HepG2 (cell line): ENCODE results near the gene ZBTB46. TPM values are rescaled to one million over a fixed set of nuclear protein-coding genes. Genes with fewer than 3 reads are reported as not detected.
A peak's percentile ranks its signal among the peaks of the same experiment; 100 is the strongest.

Experiments used
- FOSL2 ChIP-seq: sonication (generic); formaldehyde crosslinking; IDR thresholded peaks from 2 replicates; pipeline ENCODE4 v1.4.0; 2020; ENCODE audit warnings: missing genetic modification reagents
- GPN1 ChIP-seq: sonication (generic); formaldehyde crosslinking; IDR thresholded peaks from 2 replicates; pipeline ENCODE4 v1.5.1; 2020; ENCODE audit warnings: missing genetic modification reagents, borderline replicate concordance
- IKZF5 ChIP-seq: IDR thresholded peaks from 2 replicates; pipeline ENCODE4 v1.6.1; 2018; ENCODE audit warnings: missing genetic modification reagents, mild to moderate bottlenecking, missing compliant biosample characterization
- IRF2 ChIP-seq: IDR thresholded peaks from 2 replicates; pipeline ENCODE4 v1.6.1; 2018; ENCODE audit warnings: missing genetic modification reagents, missing compliant biosample characterization
- LCORL ChIP-seq, 2 experiments: fragments of 450-650 bp in 1 of 2; sonication (generic) in 1 of 2; formaldehyde crosslinking in 1 of 2; IDR thresholded peaks; 2 replicates each; pipeline versions ENCODE4 v1.5.0 to v1.6.1; 2017 to 2020; ENCODE audit warnings: antibody characterized with exemption in 1 of 2, missing genetic modification reagents in 1 of 2
- MAX ChIP-seq: IDR thresholded peaks from 2 replicates; pipeline ENCODE4 v1.6.1; 2012; ENCODE audit warnings: inconsistent platforms
- MTA3 ChIP-seq: sonication (generic); formaldehyde crosslinking; IDR thresholded peaks from 2 replicates; pipeline ENCODE4 v1.4.0; 2020; ENCODE audit warnings: missing genetic modification reagents
- NFE2 ChIP-seq: sonication (generic); formaldehyde crosslinking; IDR thresholded peaks from 2 replicates; pipeline ENCODE4 v1.4.0; 2020; ENCODE audit warnings: missing genetic modification reagents
- NKX3-1 ChIP-seq: sonication (generic); formaldehyde crosslinking; IDR thresholded peaks from 2 replicates; pipeline ENCODE4 v1.5.0; 2020; ENCODE audit warnings: missing genetic modification reagents
- PATZ1 ChIP-seq: sonication (generic); formaldehyde crosslinking; IDR thresholded peaks from 2 replicates; pipeline ENCODE4 v1.4.0; 2020; ENCODE audit warnings: missing genetic modification reagents
- PCBP2 ChIP-seq: fragments of 200-400 bp; formaldehyde crosslinking; optimal IDR thresholded peaks from 2 replicates; pipeline ENCODE3; 2018; ENCODE audit warnings: low read length, low read depth; ENCODE audit not compliant: poor library complexity, severe bottlenecking
- RFX3 ChIP-seq: IDR thresholded peaks from 2 replicates; pipeline ENCODE4 v1.6.1; 2016; ENCODE audit warnings: missing biosample characterization, missing genetic modification reagents
- STAT5B ChIP-seq: sonication (generic); formaldehyde crosslinking; IDR thresholded peaks from 2 replicates; pipeline ENCODE4 v1.4.0; 2020; ENCODE audit warnings: missing genetic modification reagents
- TRAFD1 ChIP-seq: sonication (generic); formaldehyde crosslinking; IDR thresholded peaks from 2 replicates; pipeline ENCODE4 v1.5.1; 2020; ENCODE audit warnings: missing genetic modification reagents, mild to moderate bottlenecking, borderline replicate concordance
- ZFP36L2 ChIP-seq: sonication (generic); formaldehyde crosslinking; IDR thresholded peaks from 2 replicates; pipeline ENCODE4 v1.4.0; 2020; ENCODE audit warnings: missing genetic modification reagents
- ZNF207 ChIP-seq: fragments of 450-650 bp; IDR thresholded peaks from 2 replicates; pipeline ENCODE4 v1.6.1; 2016; ENCODE audit warnings: antibody characterized with exemption, borderline replicate concordance
- ZNF572 ChIP-seq: sonication (generic); formaldehyde crosslinking; IDR thresholded peaks from 2 replicates; pipeline ENCODE4 v1.5.1; 2020; ENCODE audit warnings: mild to moderate bottlenecking, missing genetic modification reagents
- ZNF598 ChIP-seq: sonication (generic); formaldehyde crosslinking; IDR thresholded peaks from 2 replicates; pipeline ENCODE4 v1.5.1; 2020; ENCODE audit warnings: mild to moderate bottlenecking, missing genetic modification reagents, borderline replicate concordance
- ZNF766 ChIP-seq: sonication (generic); formaldehyde crosslinking; IDR thresholded peaks from 2 replicates; pipeline ENCODE4 v1.5.0; 2020; ENCODE audit warnings: missing genetic modification reagents, borderline replicate concordance
- ZNF816 ChIP-seq: sonication (generic); formaldehyde crosslinking; IDR thresholded peaks from 2 replicates; pipeline ENCODE4 v1.8.0; 2022; ENCODE audit warnings: missing genetic modification reagents, mild to moderate bottlenecking, borderline replicate concordance
- polyA plus RNA-seq, 8 experiments: library from polyadenylated mRNA; depleted of rRNA in 3 of 8; stranded (reverse) in 7 of 8; unstranded in 1 of 8; fragments of >200 nt; fragmentation: Illumina TruSeq in 4 of 8; extraction: Trizol in 4 of 8; gene quantifications; 2 replicates each; pipeline versions ENCODE4 v1.2.1 to v1.2.3, GENCODE V29; 2011 to 2016; ENCODE audit warnings: low read depth in 4 of 8, missing spikeins in 1 of 8, mixed read lengths in 1 of 8; ENCODE audit not compliant: insufficient read depth in 1 of 8
- total RNA-seq, 5 experiments: library from RNA; depleted of rRNA; stranded (reverse); fragments of >200 nt; fragmentation: Illumina TruSeq; extraction: Trizol; gene quantifications; 2 replicates each; pipeline ENCODE4 v1.2.3, GENCODE V29; 2016; ENCODE audit warnings: low read depth in 1 of 5
- TF ChIP-seq, protein P1 (sequence below): sonication (generic); formaldehyde crosslinking; conservative IDR thresholded peaks from 2 replicates; pipeline ENCODE4 v1.4.0; 2020; ENCODE audit warnings: mild to moderate bottlenecking, missing genetic modification reagents, moderate library complexity

The ZBTB46 gene
- total and polyA plus RNA-seq, 2 of the 13 experiments (the other 11 are each of a cell fraction or from before 2014, with no cell fraction given) = 1.6 to 13.5 TPM

GRCh38 chr20:63740627-63741353 is 90.3 kb downstream of the ZBTB46 start (continued):
- TF ChIP-seq IKZF5 (CRISPR knock-in tag) (peak; percentile 90; the same call in 1 of the 2 replicates), ZNF766 (peak; percentile 98), ZNF598 (CRISPR knock-in tag) (peak; percentile 61; the same call in 1 of the 2 replicates), PATZ1 (CRISPR knock-in tag) (peak; percentile 100), NFE2 (CRISPR knock-in tag) (peak; percentile 26; the same call in 1 of the 2 replicates), PCBP2 (no peak), FOSL2 (CRISPR knock-in tag) (peak; percentile 72), NKX3-1 (CRISPR knock-in tag) (peak; percentile 93), RFX3 (CRISPR knock-in tag) (no peak), GPN1 (CRISPR knock-in tag) (no peak; the same call in 1 of the 2 replicates), IRF2 (CRISPR knock-in tag) (peak; percentile 93), STAT5B (peak; percentile 75; the same call in 1 of the 2 replicates), ZFP36L2 (CRISPR knock-in tag) (peak; percentile 4; the same call in 1 of the 2 replicates), LCORL (IDR thresholded peaks at IDR 0.05) (0 out of 2 replicates have a peak, but pooled peaks have one; percentile 37), LCORL (CRISPR knock-in tag; IDR thresholded peaks at IDR 0.05) (peak; percentile 98), TRAFD1 (peak; percentile 87), ZNF572 (peak; percentile 98), MAX (peak; percentile 91), MTA3 (CRISPR knock-in tag) (no peak), ZNF816 (CRISPR knock-in tag) (peak; percentile 41), ZNF207 (no peak)
- TF ChIP-seq, protein P1, sequence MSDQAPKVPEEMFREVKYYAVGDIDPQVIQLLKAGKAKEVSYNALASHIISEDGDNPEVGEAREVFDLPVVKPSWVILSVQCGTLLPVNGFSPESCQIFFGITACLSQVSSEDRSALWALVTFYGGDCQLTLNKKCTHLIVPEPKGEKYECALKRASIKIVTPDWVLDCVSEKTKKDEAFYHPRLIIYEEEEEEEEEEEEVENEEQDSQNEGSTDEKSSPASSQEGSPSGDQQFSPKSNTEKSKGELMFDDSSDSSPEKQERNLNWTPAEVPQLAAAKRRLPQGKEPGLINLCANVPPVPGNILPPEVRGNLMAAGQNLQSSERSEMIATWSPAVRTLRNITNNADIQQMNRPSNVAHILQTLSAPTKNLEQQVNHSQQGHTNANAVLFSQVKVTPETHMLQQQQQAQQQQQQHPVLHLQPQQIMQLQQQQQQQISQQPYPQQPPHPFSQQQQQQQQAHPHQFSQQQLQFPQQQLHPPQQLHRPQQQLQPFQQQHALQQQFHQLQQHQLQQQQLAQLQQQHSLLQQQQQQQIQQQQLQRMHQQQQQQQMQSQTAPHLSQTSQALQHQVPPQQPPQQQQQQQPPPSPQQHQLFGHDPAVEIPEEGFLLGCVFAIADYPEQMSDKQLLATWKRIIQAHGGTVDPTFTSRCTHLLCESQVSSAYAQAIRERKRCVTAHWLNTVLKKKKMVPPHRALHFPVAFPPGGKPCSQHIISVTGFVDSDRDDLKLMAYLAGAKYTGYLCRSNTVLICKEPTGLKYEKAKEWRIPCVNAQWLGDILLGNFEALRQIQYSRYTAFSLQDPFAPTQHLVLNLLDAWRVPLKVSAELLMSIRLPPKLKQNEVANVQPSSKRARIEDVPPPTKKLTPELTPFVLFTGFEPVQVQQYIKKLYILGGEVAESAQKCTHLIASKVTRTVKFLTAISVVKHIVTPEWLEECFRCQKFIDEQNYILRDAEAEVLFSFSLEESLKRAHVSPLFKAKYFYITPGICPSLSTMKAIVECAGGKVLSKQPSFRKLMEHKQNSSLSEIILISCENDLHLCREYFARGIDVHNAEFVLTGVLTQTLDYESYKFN = peak; percentile 96
